IMR-90 (cell line): ENCODE measurements around the gene TRAPPC2B. TPM values are rescaled to one million over a fixed set of nuclear protein-coding genes. Genes with fewer than 3 reads are reported as not detected.

Source experiments
- ATAC-seq: fragments of 200-7000 bp; cut with Tn5 transposase; 2 replicates; pipeline ENCODE4 v1.9.1; 2020; ENCODE audit warnings: low read depth, mild to moderate bottlenecking, moderate library complexity
- BruUV-seq: library from RNA; stranded (reverse); fragments of 400-500 nt; replicated peaks from 2 replicates; lab custom pipeline; 2021; lab: Mats Ljungman, UMichigan
- CTCF ChIA-PET: fragments of 300-600 bp; formaldehyde crosslinking; extraction: SDS; loops from one replicate; lab custom pipeline; 2021; ENCODE audit warnings: antibody characterized with exemption; lab: Yijun Ruan, JAX
- POLR2A ChIA-PET: fragments of 300-600 bp; sonication (Branson Sonifier 250); formaldehyde crosslinking; loops from one replicate; lab custom pipeline; 2022; ENCODE audit warnings: antibody characterized with exemption; ENCODE audit not compliant: unreplicated experiment; lab: Charles Lee
- DNase-seq: peaks from one replicate; pipeline ENCODE4 v3.0.0; 2013
- H2AFZ ChIP-seq: replicated peaks from 2 replicates; pipeline ENCODE3; 2013; ENCODE audit warnings: low read length, mild to moderate bottlenecking; ENCODE audit not compliant: poor library complexity
- H2AK5ac ChIP-seq: 2 replicates; pipeline ENCODE4 v1.6.1; 2013; ENCODE audit warnings: low read depth, low read length, inconsistent platforms
- H2AK9ac ChIP-seq: replicated peaks from 2 replicates; pipeline ENCODE3; 2013; ENCODE audit warnings: mild to moderate bottlenecking, low read depth, low read length, moderate library complexity; ENCODE audit not compliant: poor library complexity
- H2BK120ac ChIP-seq: 2 replicates; pipeline ENCODE4 v1.6.1; 2013; ENCODE audit warnings: low read depth, low read length, inconsistent platforms
- H2BK15ac ChIP-seq: 3 replicates; pipeline ENCODE4 v1.6.1; 2013; ENCODE audit warnings: low read depth, low read length, inconsistent platforms
- H2BK20ac ChIP-seq: 2 replicates; pipeline ENCODE4 v1.6.1; 2013; ENCODE audit warnings: low read depth, mild to moderate bottlenecking, inconsistent platforms, low read length, moderate library complexity
- H2BK5ac ChIP-seq: 2 replicates; pipeline ENCODE4 v1.6.1; 2013; ENCODE audit warnings: mild to moderate bottlenecking, low read depth, low read length, inconsistent platforms; ENCODE audit not compliant: poor library complexity, severe bottlenecking
- H3K14ac ChIP-seq: replicated peaks from 2 replicates; pipeline ENCODE4 v1.6.1; 2013; ENCODE audit warnings: low read depth, low read length, inconsistent platforms
- H3K18ac ChIP-seq: 2 replicates; pipeline ENCODE4 v1.6.1; 2013; ENCODE audit warnings: low read depth, low read length, control low read depth
- H3K23ac ChIP-seq: 2 replicates; pipeline ENCODE4 v1.6.1; 2013; ENCODE audit warnings: low read depth, low read length, inconsistent platforms
- H3K27ac ChIP-seq: 2 replicates; pipeline ENCODE4 v1.5.1; 2013; ENCODE audit warnings: mild to moderate bottlenecking, control low read depth, low read length; ENCODE audit not compliant: insufficient read depth
- H3K27me3 ChIP-seq: 2 replicates; pipeline ENCODE4 v1.6.1; 2013; ENCODE audit warnings: low read length; ENCODE audit not compliant: control insufficient read depth, insufficient read depth
- H3K36me3 ChIP-seq: 2 replicates; pipeline ENCODE4 v1.6.1; 2013; ENCODE audit warnings: low read length, mixed read lengths; ENCODE audit not compliant: control insufficient read depth, insufficient read depth
- H3K4ac ChIP-seq: 2 replicates; pipeline ENCODE4 v1.6.1; 2013; ENCODE audit warnings: low read depth, low read length, inconsistent platforms
- H3K4me1 ChIP-seq: 2 replicates; pipeline ENCODE4 v1.6.1; 2013; ENCODE audit warnings: low read length, mixed read lengths; ENCODE audit not compliant: control insufficient read depth, insufficient read depth
- H3K4me2 ChIP-seq: 2 replicates; pipeline ENCODE4 v1.6.1; 2013; ENCODE audit warnings: low read depth, mild to moderate bottlenecking, control low read depth, low read length, moderate library complexity
- H3K4me3 ChIP-seq: 2 replicates; pipeline ENCODE4 v1.5.1; 2013; ENCODE audit warnings: low read depth, mild to moderate bottlenecking, control low read depth, low read length, moderate library complexity; ENCODE audit not compliant: insufficient read depth
- H3K56ac ChIP-seq: 2 replicates; pipeline ENCODE4 v1.6.1; 2013; ENCODE audit warnings: low read length, inconsistent platforms; ENCODE audit not compliant: insufficient read depth; ENCODE audit errors: extremely low read depth
- H3K79me1 ChIP-seq, 2 experiments: 2 replicates each; pipeline ENCODE4 v1.6.1; 2013; ENCODE audit warnings: low read length in 2 of 2, inconsistent platforms in 1 of 2, low read depth in 1 of 2
- H3K9ac ChIP-seq: 2 replicates; pipeline ENCODE4 v1.6.1; 2013; ENCODE audit warnings: low read depth, low read length, control low read depth
- H3K9me1 ChIP-seq: 2 replicates; pipeline ENCODE4 v1.6.1; 2013; ENCODE audit warnings: low read length, inconsistent platforms; ENCODE audit not compliant: insufficient read depth
- H3K9me3 ChIP-seq: 2 replicates; pipeline ENCODE4 v1.6.1; 2013; ENCODE audit warnings: low read length; ENCODE audit not compliant: control insufficient read depth, insufficient read depth
- H4K20me1 ChIP-seq: 2 replicates; pipeline ENCODE4 v1.6.1; 2013; ENCODE audit warnings: low read length, inconsistent platforms; ENCODE audit not compliant: insufficient read depth
- H4K5ac ChIP-seq: 2 replicates; pipeline ENCODE4 v1.6.1; 2013; ENCODE audit warnings: mild to moderate bottlenecking, low read depth, low read length, control low read depth
- H4K8ac ChIP-seq, 2 experiments: 2 replicates each; pipeline ENCODE4 v1.6.1; 2013; ENCODE audit warnings: low read depth in 2 of 2, low read length in 2 of 2, control low read depth in 1 of 2, inconsistent platforms in 1 of 2
- H4K91ac ChIP-seq: 2 replicates; pipeline ENCODE4 v1.6.1; 2013; ENCODE audit warnings: low read depth, low read length, inconsistent platforms; ENCODE audit not compliant: insufficient read depth
- MAFK ChIP-seq: IDR thresholded peaks from 2 replicates; pipeline ENCODE4 v1.6.1; 2012; ENCODE audit warnings: low read depth, low read length, improper control_type of control experiment
- MAZ ChIP-seq: IDR thresholded peaks from 2 replicates; pipeline ENCODE4 v1.6.1; 2012; ENCODE audit warnings: low read depth, mild to moderate bottlenecking, low read length, improper control_type of control experiment, moderate library complexity, borderline replicate concordance
- NFE2L2 ChIP-seq: fragments of 150-350 bp; IDR thresholded peaks from 2 replicates; pipeline ENCODE4 v1.6.1; 2016; ENCODE audit warnings: low read depth, mild to moderate bottlenecking, low read length
- SMC3 ChIP-seq: fragments of 150-350 bp; IDR thresholded peaks from 2 replicates; pipeline ENCODE4 v1.6.1; 2016; ENCODE audit warnings: low read depth, mild to moderate bottlenecking, antibody characterized with exemption, low read length, moderate library complexity
- WGBS, 2 experiments: methylation state at CpG; one replicate each; pipeline versions ENCODE4 v1.1.5 to v1.1.7; 2013; ENCODE audit warnings: missing lambda C conversion rate in 2 of 2; ENCODE audit not compliant: insufficient read length in 1 of 2; ENCODE audit errors: extremely low coverage in 2 of 2; 5-methylcytosine and 5-hydroxymethylcytosine counted together
- dilution Hi-C: fragments of 300-500 bp; cut with HindIII; formaldehyde crosslinking; loops from one replicate; pipeline ENCODE4 v1.14.3; 2018; ENCODE audit warnings: low sequenced_read_pairs; ENCODE audit not compliant: unreplicated experiment
- in situ Hi-C: fragments of 300-500 bp; cut with MboI; formaldehyde crosslinking; loops from 3 replicates; pipeline ENCODE4 v1.14.3; 2019; ENCODE audit warnings: low sequenced_read_pairs, inconsistent platforms, mixed read lengths
- intact Hi-C: fragments of 100-400 bp; cut with micrococcal nuclease; formaldehyde crosslinking; loops from 2 replicates; pipeline ENCODE4 v1.10.0; 2022
- polyA plus RNA-seq, 3 experiments: library from polyadenylated mRNA; depleted of rRNA; stranded (reverse); fragments of >200 nt; gene quantifications; 2 replicates each; pipeline ENCODE4 v1.2.3, GENCODE V29; 2012; ENCODE audit warnings: low replicate concordance in 1 of 3
- total RNA-seq: library from RNA; depleted of rRNA; stranded (reverse); fragments of >200 nt; gene quantifications from 2 replicates; pipeline ENCODE4 v1.2.3, GENCODE V29; 2012

Gene TRAPPC2B
- total and polyA plus RNA-seq, 2 of the 4 experiments (the other 2 are of a cell fraction) = 14.9 to 20.4 TPM

- Histone ChIP-seq H4K91ac (no peak overlapping the region), H3K9ac (no peak overlapping the region), H3K56ac (no peak overlapping the region), H2BK15ac (no peak overlapping the region), H2AK9ac (no peak overlapping the region), H2BK20ac (no peak overlapping the region), H2BK5ac (no peak overlapping the region), H3K14ac (no peak overlapping the region), H4K5ac (no peak overlapping the region), H3K79me1 (no peaks in the 10 kb centered on the region), H4K8ac (no peak overlapping the region), H3K9me1 (no peaks in the 10 kb centered on the region), H3K18ac (no peak overlapping the region), H3K4me2 (no peak overlapping the region), H3K4me1 (no peaks in the 10 kb centered on the region), H2BK120ac (no peak overlapping the region), H3K27ac (no peak overlapping the region), H3K23ac (no peak overlapping the region), H3K9me3 (peaks cover 43% of the 10 kb centered on the region), H3K4me3 (no peak overlapping the region), H3K27me3 (no peaks in the 10 kb centered on the region), H2AFZ (no peak overlapping the region), H3K36me3 (peaks cover 41% of the 10 kb centered on the region), H4K20me1 (no peaks in the 10 kb centered on the region), H3K4ac (no peak overlapping the region), H2AK5ac (no peak overlapping the region)
- BruUV-seq = no TSS peak
- ATAC-seq = no peak
- in situ Hi-C loops (loop anchor here (25.0 kb wide), 1 partner anchor 965 kb away; the partner anchor contains the start of gene ZNF583), dilution Hi-C loops (no loop called here), intact Hi-C loops (no loop called here)
- no peak for TF ChIP-seq SMC3
- TF ChIP-seq MAFK = no peak
- no peak for TF ChIP-seq MAZ
- TF ChIP-seq NFE2L2 = no peak
- CTCF ChIA-PET = no interaction called here
- no CpG with 5 or more reads among the region's 3 CpGs for WGBS, 2 experiments
- no peak for DNase-seq
- POLR2A ChIA-PET = interaction anchor here (0.6 kb wide), 1 partner anchor 909 kb away, joined by 10 read pairs; no protein-coding TSS in a partner anchor
Measured at GRCh38 chr19:57377498-57378146, 14.3 kb downstream of the TRAPPC2B start.
